ENCODE results near the gene MRPL43. TPM values are rescaled to one million over a fixed set of nuclear protein-coding genes. Genes with fewer than 3 reads are reported as not detected.
A peak's percentile ranks its signal among the peaks of the same experiment; 100 is the strongest.

Gene MRPL43
- total RNA-seq, 1 donor from 2014 or later, result 59.5 TPM

DNA sequence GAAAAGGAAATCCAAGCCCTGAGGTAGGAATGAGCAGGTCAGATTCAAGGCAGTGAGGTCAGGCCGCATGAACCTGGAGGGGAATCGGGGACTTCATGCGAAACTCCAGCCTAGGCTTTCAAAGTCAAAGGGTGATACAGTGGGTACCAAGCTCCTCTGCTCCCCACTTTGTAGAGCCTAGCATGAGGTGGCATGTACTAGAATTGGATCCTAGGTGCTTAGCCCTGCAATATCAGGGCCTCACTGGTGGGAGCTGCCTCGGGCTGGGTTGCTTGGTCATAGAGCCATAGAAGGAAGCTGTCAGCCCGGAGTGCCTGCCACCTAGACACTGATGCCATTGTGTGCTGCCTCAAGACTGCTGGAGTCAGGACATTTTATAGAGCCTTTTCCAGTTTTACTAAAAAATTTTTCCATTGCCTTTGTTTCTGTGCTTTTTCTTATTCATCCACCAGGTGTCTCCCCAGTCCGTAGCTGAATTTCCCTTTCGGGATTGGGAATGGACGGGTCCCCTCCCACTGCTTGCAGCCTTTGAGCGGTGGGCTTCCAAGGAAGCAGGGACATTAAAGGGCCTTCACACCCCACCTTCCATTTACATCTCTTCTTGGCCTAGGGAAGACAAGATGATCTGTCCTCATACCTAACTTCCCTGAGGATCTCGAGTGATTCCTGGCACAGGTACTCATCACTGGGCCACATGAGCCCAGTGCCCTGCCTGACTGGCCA, 6.8 kb upstream of the MRPL43 start:
- Mint-ChIP-seq H3K36me3 (ENCODE audit: low read depth) (peaks cover 43% of the 10 kb centered on the region), H3K27ac (no peak overlapping the region), H3K9me3 (no peaks in the 10 kb centered on the region), H3K4me1 (peaks cover 27% of the 10 kb centered on the region), H3K27me3 (no peaks in the 10 kb centered on the region), H3K4me3 (no peak overlapping the region)
- intact Hi-C loops (cut with micrococcal nuclease), result no loop called here
- no peak for DNase-seq

DNA sequence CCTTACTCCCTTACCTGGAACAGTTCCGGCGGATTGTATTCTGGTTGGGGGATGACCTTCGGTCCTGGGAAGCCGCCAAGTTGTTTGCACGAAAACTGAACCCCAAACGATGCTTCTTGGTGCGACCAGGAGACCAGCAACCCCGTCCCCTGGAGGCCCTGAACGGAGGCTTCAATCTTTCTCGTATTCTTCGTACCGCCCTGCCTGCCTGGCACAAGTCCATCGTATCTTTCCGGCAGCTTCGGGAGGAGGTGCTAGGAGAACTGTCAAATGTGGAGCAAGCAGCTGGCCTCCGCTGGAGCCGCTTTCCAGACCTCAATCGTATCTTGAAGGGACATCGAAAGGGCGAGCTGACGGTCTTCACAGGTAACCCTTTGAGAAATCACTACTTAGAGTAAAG, 1.8 kb upstream of the MRPL43 start:
- no peak for DNase-seq
- intact Hi-C loops (cut with micrococcal nuclease), result no loop called here
- no peak overlapping the region for H3K27ac Mint-ChIP-seq
- H3K9me3 Mint-ChIP-seq, result no peaks in the 10 kb centered on the region
- H3K4me3 Mint-ChIP-seq, result peak overlapping the region; percentile 95
- H3K27me3 Mint-ChIP-seq, result no peaks in the 10 kb centered on the region
- H3K4me1 Mint-ChIP-seq, result peaks cover 27% of the 10 kb centered on the region
- peaks cover 45% of the 10 kb centered on the region for H3K36me3 Mint-ChIP-seq (ENCODE audit: low read depth)

DNA sequence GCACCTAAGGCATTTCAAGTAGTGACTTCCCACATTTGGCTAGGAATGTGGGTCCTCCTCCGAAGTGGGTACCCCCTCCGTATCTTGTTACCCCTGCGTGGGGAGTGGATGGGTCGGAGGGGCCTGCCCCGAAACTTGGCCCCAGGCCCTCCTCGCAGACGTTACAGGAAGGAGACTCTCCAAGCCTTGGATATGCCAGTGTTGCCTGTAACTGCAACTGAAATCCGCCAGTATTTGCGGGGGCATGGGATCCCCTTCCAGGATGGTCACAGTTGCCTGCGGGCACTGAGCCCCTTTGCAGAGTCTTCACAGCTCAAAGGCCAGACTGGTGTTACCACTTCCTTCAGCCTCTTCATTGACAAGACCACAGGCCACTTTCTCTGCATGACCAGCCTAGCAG, 869 bp upstream of the MRPL43 start:
- intact Hi-C loops (cut with micrococcal nuclease), result no loop called here
- Mint-ChIP-seq H3K27me3 (no peaks in the 10 kb centered on the region), H3K27ac (peak overlapping the region; percentile 85), H3K4me3 (peak overlapping the region; percentile 95), H3K4me1 (peaks cover 27% of the 10 kb centered on the region), H3K9me3 (no peaks in the 10 kb centered on the region), H3K36me3 (ENCODE audit: low read depth) (peaks cover 37% of the 10 kb centered on the region)
- no peak for DNase-seq

DNA sequence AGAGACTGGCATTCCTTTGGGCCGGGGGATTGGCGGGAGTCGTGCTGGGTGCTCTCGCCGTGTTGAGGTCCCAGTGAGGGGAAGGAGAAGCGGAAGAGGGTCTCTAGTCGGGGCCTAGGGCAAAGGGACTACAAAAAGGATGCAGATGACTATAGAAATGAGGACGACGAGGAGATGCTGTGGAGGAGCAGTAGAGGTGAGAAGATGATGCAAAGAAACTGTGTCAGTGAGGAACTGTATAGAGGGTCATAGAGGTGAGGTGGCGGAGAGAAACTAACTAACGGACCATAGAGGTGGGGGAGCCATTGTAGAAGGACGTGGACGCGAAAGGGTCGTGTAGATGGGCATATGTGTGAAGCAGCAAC, 370 bp upstream of the MRPL43 start:
- Mint-ChIP-seq H3K4me3 (peak overlapping the region; percentile 95), H3K36me3 (ENCODE audit: low read depth) (peaks cover 36% of the 10 kb centered on the region), H3K9me3 (no peaks in the 10 kb centered on the region), H3K4me1 (peaks cover 27% of the 10 kb centered on the region), H3K27me3 (no peaks in the 10 kb centered on the region), H3K27ac (peak overlapping the region; percentile 85)
- no peak for DNase-seq
- intact Hi-C loops (cut with micrococcal nuclease), result loop anchor here (1.0 to 2.0 kb wide), 2 partner anchors 10 to 75 kb away; partner anchors contain the start of gene SLF2

DNA sequence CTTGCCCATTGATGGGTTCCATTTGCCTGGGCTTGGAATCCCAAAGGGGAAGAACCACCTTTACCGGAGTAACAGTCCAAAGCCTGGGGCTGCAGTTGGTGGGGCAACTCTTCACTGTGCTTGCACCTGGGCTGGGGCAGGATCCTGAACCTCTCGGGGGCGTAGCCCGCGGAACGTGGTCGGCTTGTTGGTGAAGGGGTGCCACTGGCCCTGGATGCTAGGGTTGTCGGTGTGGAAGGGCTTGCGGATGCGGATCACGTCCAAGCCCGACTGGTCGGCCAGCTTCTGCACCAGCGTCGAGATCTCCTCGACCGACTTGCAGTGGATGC, 710 bp downstream of the MRPL43 start:
- intact Hi-C loops (cut with micrococcal nuclease), result loop anchor here (2.0 kb wide), 1 partner anchor 74 kb away; the partner anchor contains the start of gene SLF2
- Mint-ChIP-seq H3K4me3 (peak overlapping the region; percentile 95), H3K27me3 (no peaks in the 10 kb centered on the region), H3K4me1 (peaks cover 27% of the 10 kb centered on the region), H3K36me3 (ENCODE audit: low read depth) (peaks cover 33% of the 10 kb centered on the region), H3K27ac (peak overlapping the region; percentile 85), H3K9me3 (no peaks in the 10 kb centered on the region)
- DNase-seq, result no peak

DNA sequence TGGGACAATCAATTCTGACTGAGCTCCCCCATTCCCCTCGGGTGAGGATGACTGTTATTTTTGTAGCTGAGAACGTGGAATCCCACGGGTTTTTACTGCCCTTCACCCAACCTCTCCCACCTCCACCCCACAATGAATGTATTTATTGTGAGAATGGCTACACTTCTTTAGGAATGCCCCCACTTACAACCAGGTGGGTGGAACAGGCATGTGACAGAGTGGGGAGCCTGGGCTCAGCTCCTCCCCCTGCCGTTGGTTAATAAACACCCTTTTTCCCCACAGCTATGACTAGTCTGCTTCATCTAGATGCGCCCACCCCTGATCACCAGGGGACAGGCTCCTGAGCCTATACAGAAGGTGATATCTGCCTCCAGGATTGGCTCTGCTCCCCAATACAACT, 2.0 kb downstream of the MRPL43 start:
- Mint-ChIP-seq H3K27ac (no peak overlapping the region), H3K4me1 (peaks cover 22% of the 10 kb centered on the region), H3K36me3 (ENCODE audit: low read depth) (peaks cover 21% of the 10 kb centered on the region), H3K9me3 (no peaks in the 10 kb centered on the region), H3K27me3 (no peaks in the 10 kb centered on the region), H3K4me3 (peak overlapping the region; percentile 38)
- DNase-seq, result no peak
- intact Hi-C loops (cut with micrococcal nuclease), result no loop called here

DNA sequence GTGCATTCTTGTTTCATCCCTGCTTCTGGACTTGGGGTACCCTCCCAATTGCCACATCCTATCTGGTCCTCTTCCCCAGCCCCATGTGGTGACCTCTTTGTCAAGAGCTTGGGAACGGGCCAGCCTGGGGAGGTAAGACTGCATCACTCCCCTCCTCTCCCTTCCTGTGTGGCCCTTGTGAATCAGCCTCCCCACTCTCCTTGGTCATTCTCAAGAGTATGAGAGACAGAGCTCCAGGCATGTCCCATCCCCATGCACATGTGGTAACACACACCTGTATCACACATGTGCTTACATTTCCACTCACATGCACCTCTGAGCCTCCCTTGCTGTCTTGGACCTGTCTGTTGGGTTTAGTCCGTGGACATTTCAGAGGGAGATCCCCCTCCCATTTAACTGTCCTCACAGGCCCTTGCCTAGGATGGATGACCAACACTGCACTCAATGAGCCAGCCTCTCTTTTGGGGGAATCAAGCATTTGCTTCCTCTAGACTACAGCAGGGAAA, 2.6 kb downstream of the MRPL43 start:
- H3K4me3 Mint-ChIP-seq, result no peak overlapping the region
- no peaks in the 10 kb centered on the region for H3K27me3 Mint-ChIP-seq
- no peak for DNase-seq
- H3K9me3 Mint-ChIP-seq, result no peaks in the 10 kb centered on the region
- H3K4me1 Mint-ChIP-seq, result peaks cover 21% of the 10 kb centered on the region
- intact Hi-C loops (cut with micrococcal nuclease), result no loop called here
- H3K36me3 Mint-ChIP-seq (ENCODE audit: low read depth), result peaks cover 18% of the 10 kb centered on the region
- no peak overlapping the region for H3K27ac Mint-ChIP-seq

DNA sequence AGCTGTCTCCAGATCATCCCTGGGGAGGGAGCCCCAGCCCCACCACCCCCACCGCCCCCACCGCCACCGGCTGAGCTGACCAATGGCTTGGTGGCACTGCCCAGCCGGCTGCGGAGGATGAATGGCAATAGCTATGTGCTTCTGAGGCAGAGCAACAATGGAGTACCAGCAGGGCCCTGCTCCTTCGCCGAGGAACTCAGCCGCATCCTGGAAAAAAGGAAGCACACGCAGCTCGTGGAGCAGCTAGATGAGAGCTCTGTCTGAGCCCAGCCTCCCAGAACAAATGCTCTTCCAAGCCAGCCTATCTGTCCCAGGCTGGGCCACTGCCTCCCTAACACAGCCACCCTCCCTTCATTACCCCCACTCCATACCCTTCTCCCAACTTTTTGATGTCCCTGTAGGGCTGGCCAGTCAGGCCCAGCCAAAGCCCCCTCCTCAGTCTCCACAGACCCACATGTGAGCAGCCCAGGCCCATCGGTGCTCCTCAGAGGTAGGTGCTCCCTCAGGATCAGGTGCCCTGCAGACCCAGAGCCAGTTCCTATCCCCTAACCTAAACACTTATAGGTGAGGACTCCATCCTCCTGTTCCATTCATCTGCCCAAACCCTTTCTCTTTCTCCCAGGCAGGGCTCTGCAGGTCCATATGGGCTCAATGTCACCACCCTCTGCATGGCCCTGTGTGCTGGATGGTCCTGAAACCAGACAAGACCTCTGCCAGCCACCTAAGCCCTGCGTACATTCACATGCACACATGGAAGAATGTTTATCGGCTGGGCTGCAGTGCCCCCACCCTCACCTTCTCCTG, 3.2 kb downstream of the MRPL43 start:
- Mint-ChIP-seq H3K9me3 (no peaks in the 10 kb centered on the region), H3K27ac (no peak overlapping the region), H3K27me3 (no peaks in the 10 kb centered on the region), H3K36me3 (ENCODE audit: low read depth) (peaks cover 11% of the 10 kb centered on the region), H3K4me1 (peaks cover 19% of the 10 kb centered on the region), H3K4me3 (no peak overlapping the region)
- no peak for DNase-seq
- intact Hi-C loops (cut with micrococcal nuclease), result no loop called here

DNA sequence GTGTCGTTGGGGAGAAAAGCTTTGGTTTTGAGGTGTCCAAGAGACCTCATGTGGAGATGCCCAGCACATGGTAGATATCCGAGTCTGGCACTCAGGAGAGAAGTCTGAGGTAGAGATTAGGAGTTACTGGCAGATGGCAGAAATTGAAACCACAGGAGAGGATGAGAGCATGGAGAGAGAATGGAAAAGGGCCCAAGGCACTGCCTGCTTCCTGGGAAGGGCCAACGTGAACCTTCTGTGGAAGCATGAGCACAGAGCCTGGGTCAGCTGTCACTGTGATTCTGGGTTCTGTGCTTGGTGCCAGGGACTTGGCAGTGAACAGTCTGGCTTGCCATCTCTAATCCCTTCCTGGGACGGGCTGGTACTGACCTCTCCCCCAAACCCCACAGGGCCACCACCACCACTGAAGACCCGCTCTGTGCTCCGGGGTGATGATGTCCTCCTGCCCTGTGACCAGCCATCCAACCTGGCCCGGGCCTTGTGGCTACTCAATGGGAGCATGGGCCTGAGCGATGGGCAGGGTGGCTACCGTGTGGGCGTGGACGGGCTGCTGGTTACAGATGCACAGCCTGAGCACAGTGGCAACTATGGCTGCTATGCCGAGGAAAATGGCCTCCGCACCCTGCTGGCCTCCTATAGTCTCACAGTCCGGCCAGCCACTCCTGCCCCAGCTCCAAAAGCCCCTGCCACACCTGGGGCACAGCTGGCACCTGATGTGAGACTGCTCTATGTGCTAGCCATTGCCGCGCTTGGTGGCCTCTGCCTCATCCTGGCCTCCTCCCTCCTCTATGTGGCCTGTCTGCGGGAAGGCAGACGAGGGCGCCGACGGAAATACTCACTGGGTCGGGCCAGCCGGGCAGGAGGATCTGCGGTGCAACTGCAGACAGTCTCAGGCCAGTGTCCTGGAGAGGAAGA, 4.1 kb downstream of the MRPL43 start:
- no peak for DNase-seq
- no peaks in the 10 kb centered on the region for H3K27me3 Mint-ChIP-seq
- H3K36me3 Mint-ChIP-seq (ENCODE audit: low read depth), result peaks cover 11% of the 10 kb centered on the region
- H3K4me1 Mint-ChIP-seq, result peaks cover 19% of the 10 kb centered on the region
- no peak overlapping the region for H3K27ac Mint-ChIP-seq
- no peaks in the 10 kb centered on the region for H3K9me3 Mint-ChIP-seq
- H3K4me3 Mint-ChIP-seq, result no peak overlapping the region
- intact Hi-C loops (cut with micrococcal nuclease), result no loop called here

DNA sequence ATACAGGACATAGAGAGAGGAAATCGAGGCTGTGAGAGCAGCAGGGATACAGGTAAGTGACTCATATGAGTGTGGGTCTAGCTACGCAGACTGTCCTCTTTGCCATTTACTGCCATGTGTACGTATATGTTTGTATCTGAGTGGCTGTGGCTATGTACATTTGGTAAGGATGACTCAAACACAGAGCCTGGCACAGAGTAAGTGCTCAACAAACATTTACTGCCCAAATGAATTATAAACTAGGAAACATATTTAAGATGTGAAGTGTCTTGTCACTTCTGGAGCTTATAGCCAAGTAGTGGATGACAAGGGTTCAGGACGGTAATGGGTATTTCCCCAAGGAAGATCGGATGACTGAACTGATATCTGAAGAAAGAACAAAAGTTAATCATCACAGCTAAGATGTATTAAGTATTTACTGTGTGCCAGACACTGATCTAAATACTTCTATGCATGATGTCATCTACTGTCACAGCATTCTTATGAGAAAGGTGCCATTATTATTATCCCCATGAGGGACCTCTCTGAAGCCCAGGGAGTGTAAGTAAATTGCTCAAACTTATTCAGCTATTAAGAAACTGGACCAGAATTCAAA, 6.0 kb downstream of the MRPL43 start:
- no peak overlapping the region for H3K4me3 Mint-ChIP-seq
- H3K9me3 Mint-ChIP-seq, result no peaks in the 10 kb centered on the region
- DNase-seq, result no peak

DNA sequence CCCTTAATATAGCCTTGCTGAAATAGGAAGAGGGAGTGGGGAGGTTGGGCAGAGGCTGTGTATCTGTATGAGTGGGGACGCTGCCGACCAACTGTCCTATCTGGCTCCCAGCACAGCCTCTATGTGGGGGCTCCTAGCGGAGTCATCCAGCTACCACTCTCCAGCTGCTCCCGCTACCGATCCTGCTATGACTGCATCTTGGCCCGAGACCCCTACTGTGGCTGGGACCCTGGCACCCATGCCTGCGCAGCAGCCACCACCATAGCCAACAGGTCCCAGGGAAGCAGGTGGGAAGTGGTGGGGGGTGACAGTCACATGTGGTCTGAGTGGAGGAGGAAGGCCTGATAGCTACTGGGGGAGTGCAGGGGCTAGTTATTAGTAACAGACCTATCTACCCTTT, 6.6 kb downstream of the MRPL43 start:
- H3K27ac Mint-ChIP-seq, result no peak overlapping the region
- no peaks in the 10 kb centered on the region for H3K27me3 Mint-ChIP-seq
- no peaks in the 10 kb centered on the region for H3K9me3 Mint-ChIP-seq
- DNase-seq, result no peak
- intact Hi-C loops (cut with micrococcal nuclease), result no loop called here
- H3K4me3 Mint-ChIP-seq, result no peak overlapping the region
- peaks cover 7% of the 10 kb centered on the region for H3K4me1 Mint-ChIP-seq
- peaks cover 4% of the 10 kb centered on the region for H3K36me3 Mint-ChIP-seq (ENCODE audit: low read depth)

More for the DNA sequence above, 6.0 kb downstream of the MRPL43 start:
- intact Hi-C loops (cut with micrococcal nuclease), result no loop called here
- Mint-ChIP-seq H3K4me1 (peaks cover 11% of the 10 kb centered on the region), H3K36me3 (ENCODE audit: low read depth) (peaks cover 4% of the 10 kb centered on the region), H3K27me3 (no peaks in the 10 kb centered on the region), H3K27ac (no peak overlapping the region)

DNA sequence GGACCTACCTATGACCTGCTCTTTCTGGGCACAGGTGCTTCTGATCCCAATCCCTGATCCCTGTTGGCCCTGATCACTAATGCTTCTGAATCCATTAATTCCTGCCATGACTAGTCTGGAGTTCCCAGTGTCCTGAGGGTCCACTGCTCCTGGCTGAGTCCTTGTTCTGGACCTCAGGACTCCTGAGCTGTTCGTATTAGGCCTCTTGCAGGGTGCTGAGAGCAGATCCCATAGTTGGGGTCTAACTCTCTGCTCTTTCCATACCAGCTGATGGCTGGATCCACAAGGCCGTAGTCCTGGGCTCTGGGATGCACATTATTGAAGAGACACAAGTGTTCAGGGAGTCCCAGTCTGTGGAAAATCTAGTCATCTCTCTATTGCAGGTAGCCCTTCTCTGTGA, 7.0 kb downstream of the MRPL43 start:
- no peak overlapping the region for H3K27ac Mint-ChIP-seq
- peaks cover 4% of the 10 kb centered on the region for H3K4me1 Mint-ChIP-seq
- H3K4me3 Mint-ChIP-seq, result no peak overlapping the region
- intact Hi-C loops (cut with micrococcal nuclease), result no loop called here
- H3K36me3 Mint-ChIP-seq (ENCODE audit: low read depth), result peaks cover 4% of the 10 kb centered on the region
- no peaks in the 10 kb centered on the region for H3K9me3 Mint-ChIP-seq
- DNase-seq, result no peak
- H3K27me3 Mint-ChIP-seq, result no peaks in the 10 kb centered on the region

DNA sequence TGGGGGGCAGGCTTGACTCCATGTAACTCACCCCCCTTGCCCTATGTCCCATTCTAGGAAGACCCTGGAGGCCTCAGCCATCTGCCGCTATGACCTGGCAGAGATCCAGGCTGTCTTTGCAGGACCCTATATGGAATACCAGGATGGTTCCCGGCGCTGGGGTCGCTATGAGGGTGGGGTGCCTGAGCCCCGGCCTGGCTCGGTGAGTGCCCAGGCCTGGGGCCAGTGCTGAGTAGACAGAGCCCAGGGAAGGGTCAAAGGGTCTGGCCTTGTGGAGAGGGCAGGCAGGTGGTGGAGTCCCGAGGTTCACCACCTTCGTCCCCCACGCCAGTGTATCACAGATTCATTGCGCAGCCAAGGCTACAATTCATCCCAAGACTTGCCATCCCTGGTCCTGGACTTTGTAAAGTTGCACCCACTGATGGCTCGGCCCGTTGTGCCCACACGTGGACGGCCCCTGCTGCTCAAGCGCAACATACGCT, 7.5 kb downstream of the MRPL43 start:
- Mint-ChIP-seq H3K4me3 (no peak overlapping the region), H3K36me3 (ENCODE audit: low read depth) (peaks cover 4% of the 10 kb centered on the region), H3K9me3 (no peaks in the 10 kb centered on the region), H3K4me1 (peaks cover 3% of the 10 kb centered on the region), H3K27ac (no peak overlapping the region), H3K27me3 (no peaks in the 10 kb centered on the region)
- DNase-seq, result no peak
- intact Hi-C loops (cut with micrococcal nuclease), result no loop called here

Measured in activated CD4-positive, alpha-beta T cell treated with anti-CD3 and anti-CD28 coated beads, Interleukin-2, amount 10 ng/mL, durations not matched to agents 24 days and 14 days (primary cell).